KMS-11 (cell line): ENCODE measurements around the gene FGF11.

Experiments used
- H2AFZ ChIP-seq: fragments of 200-600 bp; sonication (generic); 2 replicates; pipeline ENCODE4 v1.6.1; 2016; ENCODE audit warnings: antibody characterized with exemption, mixed run types, low read depth
- H3K27ac ChIP-seq: fragments of 200-600 bp; sonication (generic); 2 replicates; pipeline ENCODE4 v1.6.1; 2016; ENCODE audit warnings: mild to moderate bottlenecking, mixed run types
- H3K27me3 ChIP-seq: fragments of 200-600 bp; sonication (generic); 2 replicates; pipeline ENCODE4 v1.6.1; 2017; ENCODE audit warnings: mild to moderate bottlenecking, low read depth, mixed run types, moderate library complexity; ENCODE audit not compliant: insufficient read depth
- H3K36me3 ChIP-seq: fragments of 200-600 bp; sonication (generic); 2 replicates; pipeline ENCODE4 v1.6.1; 2017; ENCODE audit warnings: mild to moderate bottlenecking, mixed run types; ENCODE audit not compliant: insufficient read depth
- H3K4me1 ChIP-seq: fragments of 200-600 bp; sonication (generic); 2 replicates; pipeline ENCODE4 v1.6.1; 2016; ENCODE audit warnings: mild to moderate bottlenecking, low read depth, mixed run types; ENCODE audit not compliant: poor library complexity, severe bottlenecking
- H3K4me2 ChIP-seq: fragments of 200-600 bp; sonication (generic); 2 replicates; pipeline ENCODE4 v1.7.0; 2016; ENCODE audit warnings: mild to moderate bottlenecking, mixed run types
- H3K4me3 ChIP-seq: fragments of 200-600 bp; sonication (generic); IDR thresholded peaks from 2 replicates; pipeline ENCODE4 v1.6.1; 2017; ENCODE audit warnings: low read depth, low read length, mixed read lengths; ENCODE audit not compliant: insufficient read depth
- H3K79me2 ChIP-seq: fragments of 200-600 bp; sonication (generic); 2 replicates; pipeline ENCODE4 v1.6.1; 2016; ENCODE audit warnings: low read depth, mixed run types; ENCODE audit not compliant: insufficient read depth
- H3K9ac ChIP-seq: fragments of 200-600 bp; sonication (generic); 2 replicates; pipeline ENCODE4 v1.6.1; 2016; ENCODE audit warnings: mild to moderate bottlenecking, mixed run types
- H4K20me1 ChIP-seq: fragments of 200-600 bp; sonication (generic); 2 replicates; pipeline ENCODE4 v1.6.1; 2016; ENCODE audit warnings: mild to moderate bottlenecking, mixed run types; ENCODE audit not compliant: insufficient read depth
- TF ChIP-seq, protein P1 (sequence below): fragments of 200-600 bp; sonication (generic); conservative IDR thresholded peaks from 2 replicates; pipeline ENCODE4 v1.6.1; 2017; ENCODE audit warnings: low read depth, mild to moderate bottlenecking, antibody characterized with exemption, low read length, moderate library complexity, mixed read lengths

Gene FGF11

DNA sequence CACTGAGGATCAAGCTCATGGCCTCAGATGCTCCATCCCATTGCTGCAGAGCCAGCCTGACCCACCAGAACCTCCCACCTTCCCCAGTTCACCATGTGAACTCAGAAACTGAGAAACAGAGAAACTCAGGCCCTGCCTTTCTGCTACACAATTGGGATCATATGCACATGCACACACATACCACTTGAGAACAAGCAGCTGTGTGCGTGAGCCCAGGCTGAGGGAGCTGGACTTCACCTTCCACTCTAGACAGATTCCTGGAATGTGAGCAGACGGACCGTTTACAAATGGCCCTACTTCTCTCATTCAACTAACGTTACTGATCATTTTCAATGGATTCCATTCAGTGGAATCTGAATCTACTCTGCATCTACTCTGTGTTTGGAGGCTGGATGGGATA lies 15.6 kb upstream of the FGF11 start:
- no peak overlapping the region for H3K9ac ChIP-seq
- no peak overlapping the region for H3K4me3 ChIP-seq
- H2AFZ ChIP-seq, result no peak overlapping the region
- no peak overlapping the region for H3K27ac ChIP-seq
- H3K36me3 ChIP-seq, result no peaks in the 10 kb centered on the region
- no peaks in the 10 kb centered on the region for H4K20me1 ChIP-seq
- H3K79me2 ChIP-seq, result no peaks in the 10 kb centered on the region
- H3K27me3 ChIP-seq, result no peaks in the 10 kb centered on the region
- TF ChIP-seq, protein P1, sequence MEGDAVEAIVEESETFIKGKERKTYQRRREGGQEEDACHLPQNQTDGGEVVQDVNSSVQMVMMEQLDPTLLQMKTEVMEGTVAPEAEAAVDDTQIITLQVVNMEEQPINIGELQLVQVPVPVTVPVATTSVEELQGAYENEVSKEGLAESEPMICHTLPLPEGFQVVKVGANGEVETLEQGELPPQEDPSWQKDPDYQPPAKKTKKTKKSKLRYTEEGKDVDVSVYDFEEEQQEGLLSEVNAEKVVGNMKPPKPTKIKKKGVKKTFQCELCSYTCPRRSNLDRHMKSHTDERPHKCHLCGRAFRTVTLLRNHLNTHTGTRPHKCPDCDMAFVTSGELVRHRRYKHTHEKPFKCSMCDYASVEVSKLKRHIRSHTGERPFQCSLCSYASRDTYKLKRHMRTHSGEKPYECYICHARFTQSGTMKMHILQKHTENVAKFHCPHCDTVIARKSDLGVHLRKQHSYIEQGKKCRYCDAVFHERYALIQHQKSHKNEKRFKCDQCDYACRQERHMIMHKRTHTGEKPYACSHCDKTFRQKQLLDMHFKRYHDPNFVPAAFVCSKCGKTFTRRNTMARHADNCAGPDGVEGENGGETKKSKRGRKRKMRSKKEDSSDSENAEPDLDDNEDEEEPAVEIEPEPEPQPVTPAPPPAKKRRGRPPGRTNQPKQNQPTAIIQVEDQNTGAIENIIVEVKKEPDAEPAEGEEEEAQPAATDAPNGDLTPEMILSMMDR, result no peak
- no peaks in the 10 kb centered on the region for H3K4me1 ChIP-seq
- H3K4me2 ChIP-seq, result no peak overlapping the region

- no peaks in the 10 kb centered on the region for H3K79me2 ChIP-seq
- TF ChIP-seq, protein P1, result no peak
- no peak within 1 kb of the TSS for H2AFZ ChIP-seq
- no peaks in the 10 kb centered on the region for H4K20me1 ChIP-seq
- H3K9ac ChIP-seq, result no peak within 1 kb of the TSS
- no peak within 1 kb of the TSS for H3K27ac ChIP-seq
- H3K4me2 ChIP-seq, result no peak within 1 kb of the TSS
- H3K4me1 ChIP-seq, result no peaks in the 10 kb centered on the region
- no peak within 1 kb of the TSS for H3K4me3 ChIP-seq
- H3K27me3 ChIP-seq, result no peaks in the 10 kb centered on the region
- no peaks in the 10 kb centered on the region for H3K36me3 ChIP-seq
These were observed 14.0 kb upstream of the FGF11 start, which contains the start of gene SPEM2 for GRCh38 chr17:7425316-7425715. TSS of gene SPEM2 (plus strand) at chr17:7425616. CDS start at chr17:7425689, 73 bp downstream.

DNA sequence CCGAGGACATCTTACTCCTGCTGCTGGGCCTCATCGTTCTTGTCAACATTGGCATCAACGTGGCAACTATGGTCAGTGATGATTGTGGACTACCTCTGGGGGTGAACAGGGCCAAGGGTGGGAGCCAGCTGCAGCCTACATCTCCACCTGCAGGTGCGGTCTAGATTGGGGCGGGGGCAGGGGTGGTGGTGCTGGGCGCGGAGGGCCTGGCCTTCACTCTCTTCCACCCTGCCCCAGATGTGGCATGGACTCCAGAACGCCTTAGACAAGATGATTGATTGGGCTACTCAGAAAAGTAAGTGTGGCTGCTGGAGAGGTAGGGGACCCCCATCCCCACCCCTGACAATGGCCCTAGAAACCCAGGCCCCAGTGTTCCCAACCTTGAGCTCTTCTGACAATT lies 13.6 kb upstream of the FGF11 start:
- TF ChIP-seq, protein P1, result no peak

DNA sequence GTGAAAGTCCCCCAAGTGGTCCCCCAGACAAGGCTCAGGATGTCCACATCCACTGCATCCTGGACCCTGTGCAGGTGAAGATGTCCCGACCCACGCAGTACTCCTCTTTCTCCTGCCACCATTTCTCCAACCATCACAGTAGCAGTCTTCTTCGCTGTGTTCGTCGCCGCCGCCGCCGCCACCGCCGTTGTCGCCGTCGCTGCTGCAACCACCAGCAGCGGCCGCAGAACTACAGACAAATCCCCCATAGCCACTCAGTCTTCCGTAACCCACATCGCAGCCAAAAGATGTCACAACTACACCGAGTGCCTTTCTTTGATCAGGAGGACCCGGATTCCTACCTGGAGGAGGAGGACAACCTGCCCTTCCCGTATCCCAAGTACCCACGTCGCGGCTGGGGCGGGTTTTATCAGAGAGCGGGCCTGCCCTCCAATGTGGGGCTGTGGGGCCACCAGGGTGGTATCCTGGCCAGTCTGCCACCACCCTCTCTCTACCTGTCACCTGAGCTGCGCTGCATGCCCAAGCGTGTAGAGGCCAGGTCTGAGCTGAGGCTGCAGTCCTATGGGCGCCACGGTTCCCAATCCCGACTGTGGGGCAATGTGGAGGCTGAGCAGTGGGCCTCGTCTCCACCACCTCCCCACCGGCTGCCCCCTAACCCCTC lies 13.0 kb upstream of the FGF11 start:
- no peak overlapping the region for H3K4me3 ChIP-seq
- H3K79me2 ChIP-seq, result no peaks in the 10 kb centered on the region
- H2AFZ ChIP-seq, result no peak overlapping the region
- no peaks in the 10 kb centered on the region for H4K20me1 ChIP-seq
- H3K36me3 ChIP-seq, result no peaks in the 10 kb centered on the region
- H3K4me2 ChIP-seq, result no peak overlapping the region
- no peaks in the 10 kb centered on the region for H3K4me1 ChIP-seq
- no peaks in the 10 kb centered on the region for H3K27me3 ChIP-seq
- H3K27ac ChIP-seq, result no peak overlapping the region
- H3K9ac ChIP-seq, result no peak overlapping the region
- TF ChIP-seq, protein P1, result no peak

More for the DNA sequence above, 13.6 kb upstream of the FGF11 start:
- Histone ChIP-seq H3K9ac (no peak overlapping the region), H3K4me3 (no peak overlapping the region), H3K27me3 (no peaks in the 10 kb centered on the region), H3K4me1 (no peaks in the 10 kb centered on the region), H3K36me3 (no peaks in the 10 kb centered on the region), H3K27ac (no peak overlapping the region), H3K79me2 (no peaks in the 10 kb centered on the region), H2AFZ (no peak overlapping the region), H3K4me2 (no peak overlapping the region), H4K20me1 (no peaks in the 10 kb centered on the region)
